HG03439 (cell line): ENCODE results near the gene SUCLA2.
"Not testable (repeated sequence)": the region's sequence is repeated elsewhere in the genome, so short reads cannot be mapped to it uniquely, and the experiment has no call there.

Source experiments
- ATAC-seq: cut with Tn5 transposase; IDR thresholded peaks from one replicate; pipeline ENCODE4 v1.9.1; 2021; ENCODE audit warnings: mild to moderate bottlenecking, moderate library complexity; ENCODE audit not compliant: unreplicated experiment

SUCLA2 gene

GRCh38 chr13:48001114-48001881, at the start of gene SUCLA2:
TSS of gene SUCLA2 (minus strand) at chr13:48001273. CDS start at chr13:48001269, 4 bp downstream.
- ATAC-seq: peak; percentile 99

GRCh38 chr13:48050550-48050949, 49.5 kb upstream of the SUCLA2 start:
- no peak for ATAC-seq

DNA sequence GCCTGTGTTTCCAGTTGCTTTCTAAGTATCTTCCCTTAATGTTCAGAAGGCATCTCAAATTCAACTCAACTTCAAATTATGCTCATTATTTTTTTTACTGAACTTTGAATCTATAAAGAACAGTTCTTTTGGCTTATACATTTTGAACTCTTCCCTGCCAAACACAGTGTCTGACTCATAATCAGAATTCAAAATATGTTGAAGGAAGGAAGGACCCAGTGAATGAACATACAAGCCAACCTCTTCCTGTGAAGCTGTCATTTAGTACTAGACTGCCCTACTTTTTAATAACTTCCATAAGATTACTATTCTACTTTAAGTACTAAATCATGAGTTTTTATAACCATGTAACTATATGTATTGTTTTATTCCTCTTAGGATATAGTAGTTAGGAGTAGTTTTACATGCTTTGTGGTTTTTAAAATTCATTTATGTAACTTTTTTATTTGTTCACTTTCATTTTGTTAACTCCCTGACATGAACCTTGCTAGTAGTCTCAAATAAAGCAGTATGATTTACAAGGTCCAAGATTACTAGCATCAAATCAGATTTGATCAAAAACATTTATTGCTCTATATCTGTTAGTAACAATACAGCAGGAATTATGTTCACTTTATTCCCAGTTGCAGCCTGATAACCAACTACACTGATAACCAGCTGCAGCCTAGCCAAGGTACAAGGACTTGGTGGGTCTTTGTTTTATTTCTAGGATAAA, 42.9 kb upstream of the SUCLA2 start:
- no peak for ATAC-seq

- ATAC-seq: no peak
Measured at GRCh38 chr13:48042894-48043293, 41.8 kb upstream of the SUCLA2 start.

DNA sequence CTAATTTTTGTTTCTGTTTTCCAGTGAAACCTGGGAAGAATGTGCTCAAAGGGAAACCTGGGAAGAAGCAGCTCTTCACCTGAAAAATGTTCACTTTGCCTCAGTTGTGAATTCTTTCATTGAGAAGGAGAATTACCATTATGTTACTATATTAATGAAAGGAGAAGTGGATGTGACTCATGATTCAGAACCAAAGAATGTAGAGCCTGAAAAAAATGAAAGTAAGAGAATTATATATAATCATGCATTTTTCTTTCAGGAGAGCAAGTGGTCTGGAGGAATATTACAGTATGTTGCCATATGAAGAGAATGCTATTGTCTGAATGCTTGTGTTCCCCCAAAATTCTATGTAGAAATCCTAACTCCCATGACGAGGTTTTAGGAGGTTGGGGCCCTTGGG, 39.8 kb upstream of the SUCLA2 start:
- ATAC-seq: no peak

DNA sequence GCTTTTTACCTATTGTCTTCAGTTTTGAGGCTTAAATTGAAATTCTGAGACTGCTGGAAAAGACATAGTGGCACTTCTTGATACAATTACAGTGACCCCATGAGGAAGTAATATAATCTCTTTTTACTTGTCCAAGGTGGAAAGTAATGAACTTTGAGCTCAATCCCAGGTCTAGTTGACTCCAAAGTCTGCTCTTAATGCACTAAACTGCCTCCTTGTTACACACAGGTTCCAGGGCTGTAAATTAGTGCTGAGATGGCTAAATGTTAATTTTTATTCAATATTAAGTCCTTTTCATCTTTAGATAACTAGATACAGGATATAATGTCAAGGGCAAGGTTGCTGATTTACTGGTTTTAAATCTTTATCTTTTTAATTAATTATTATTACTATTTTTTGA, 39.0 kb upstream of the SUCLA2 start:
- no peak for ATAC-seq

GRCh38 chr13:48038761-48039160, 37.7 kb upstream of the SUCLA2 start:
- no peak for ATAC-seq

GRCh38 chr13:48037346-48038173, 36.5 kb upstream of the SUCLA2 start, which contains the start of gene NUDT15:
TSS of gene NUDT15 (plus strand) at chr13:48037726. CDS start at chr13:48037747, 21 bp downstream.
- peak; percentile 95 for ATAC-seq

DNA sequence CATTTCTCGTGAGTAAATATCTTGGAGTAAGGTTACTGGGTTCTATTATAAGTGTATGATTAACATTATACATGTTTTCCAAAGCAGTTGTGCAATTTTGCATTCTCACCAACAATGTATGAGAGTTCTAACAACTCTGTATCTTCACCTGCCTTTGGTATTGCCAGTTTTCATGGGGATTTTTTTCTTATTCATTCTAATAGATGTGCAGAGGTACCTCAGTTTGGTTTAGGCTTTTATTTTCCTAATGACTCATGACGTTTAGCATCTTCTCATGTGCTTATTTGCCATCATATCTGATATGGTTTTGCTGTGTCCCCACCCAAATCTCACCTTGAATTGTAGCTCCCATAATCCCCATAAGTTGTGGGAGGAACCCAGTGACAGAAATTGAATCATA, 28.8 kb upstream of the SUCLA2 start:
- ATAC-seq: no peak

DNA sequence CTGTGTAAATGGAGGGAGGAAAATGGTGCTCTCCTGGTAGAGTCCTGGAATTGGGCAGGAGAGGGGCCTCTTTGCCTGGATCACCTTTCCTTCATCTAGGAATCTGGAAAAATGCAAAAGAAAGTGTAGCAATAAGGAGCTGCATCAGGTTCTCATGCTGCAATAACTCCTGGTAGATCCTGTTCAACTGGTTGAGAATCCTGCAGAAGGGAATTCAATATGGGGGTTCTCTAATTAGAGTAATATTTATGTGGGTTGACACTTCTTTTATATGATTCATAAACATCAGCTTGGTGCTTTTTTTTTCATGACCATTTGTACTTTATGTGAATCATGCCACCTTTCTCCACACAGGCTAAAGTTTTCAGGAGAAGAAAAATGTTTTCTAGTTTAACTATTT, 27.0 kb upstream of the SUCLA2 start:
- no peak for ATAC-seq

GRCh38 chr13:48019796-48020195, 18.7 kb upstream of the SUCLA2 start:
- no peak for ATAC-seq

DNA sequence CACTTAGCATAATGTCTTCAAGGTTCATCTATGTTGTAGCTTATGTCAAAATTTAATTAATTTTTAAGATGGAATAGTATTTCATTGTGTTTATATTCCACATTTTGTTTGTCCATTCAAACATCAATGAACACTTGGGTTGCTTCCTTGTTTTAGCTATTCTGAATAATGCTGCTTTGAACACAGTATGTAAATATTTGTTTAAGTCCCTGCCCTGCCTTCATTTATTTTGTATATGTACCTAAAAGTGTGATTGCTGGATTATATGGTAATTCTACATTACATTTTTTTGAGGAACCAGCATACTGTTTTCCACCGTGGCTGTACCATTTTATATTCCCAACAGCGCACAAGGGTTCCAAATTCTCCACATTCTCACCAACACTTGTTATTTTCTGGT, 17.6 kb upstream of the SUCLA2 start:
- no peak for ATAC-seq

GRCh38 chr13:48014359-48014758, 13.3 kb upstream of the SUCLA2 start:
- ATAC-seq: no peak

DNA sequence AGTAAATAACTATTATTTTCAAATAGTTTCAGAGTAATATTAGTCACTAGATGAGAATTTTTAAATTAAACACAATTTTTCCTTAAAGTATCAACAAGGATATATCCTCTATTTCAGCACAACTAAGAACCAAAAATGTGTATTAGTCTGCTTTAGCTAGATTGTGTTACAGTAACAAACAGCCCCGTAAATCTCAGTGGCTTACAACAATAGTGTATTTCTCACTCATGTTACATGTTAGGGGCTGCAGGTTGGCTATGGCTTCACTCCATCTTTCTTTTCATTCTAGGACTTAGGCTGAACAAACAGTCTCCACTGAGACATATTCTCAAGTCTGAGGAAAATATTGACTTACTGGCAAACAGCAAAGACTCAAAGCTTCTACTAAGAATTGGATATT, 11.6 kb upstream of the SUCLA2 start:
- no peak for ATAC-seq

- ATAC-seq: no peak
Measured at GRCh38 chr13:48010698-48011097, 9.6 kb upstream of the SUCLA2 start.

DNA sequence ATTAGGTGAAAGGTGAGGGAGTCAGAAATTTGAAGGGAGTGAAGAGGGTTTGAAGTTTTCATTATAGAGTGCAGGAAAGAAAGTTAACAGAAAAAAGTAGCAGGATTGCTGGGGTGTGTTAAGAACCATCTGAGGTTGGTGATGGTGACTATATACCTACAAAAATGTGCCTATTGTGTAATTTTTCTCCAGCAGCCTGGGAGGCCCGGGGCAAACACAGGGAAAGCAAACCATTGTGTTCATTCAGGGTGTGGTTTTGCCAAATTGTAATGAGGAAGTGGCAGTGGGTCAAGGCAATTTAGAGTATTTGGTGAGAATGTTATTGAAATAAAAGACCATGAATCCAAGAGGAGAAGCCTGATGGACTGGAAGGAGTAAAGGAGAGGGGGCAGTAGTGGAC, 8.2 kb upstream of the SUCLA2 start:
- ATAC-seq: no peak

GRCh38 chr13:48006396-48006795, 5.3 kb upstream of the SUCLA2 start:
- no peak for ATAC-seq

- ATAC-seq: no peak
Measured at GRCh38 chr13:48004201-48004600, 3.1 kb upstream of the SUCLA2 start.

DNA sequence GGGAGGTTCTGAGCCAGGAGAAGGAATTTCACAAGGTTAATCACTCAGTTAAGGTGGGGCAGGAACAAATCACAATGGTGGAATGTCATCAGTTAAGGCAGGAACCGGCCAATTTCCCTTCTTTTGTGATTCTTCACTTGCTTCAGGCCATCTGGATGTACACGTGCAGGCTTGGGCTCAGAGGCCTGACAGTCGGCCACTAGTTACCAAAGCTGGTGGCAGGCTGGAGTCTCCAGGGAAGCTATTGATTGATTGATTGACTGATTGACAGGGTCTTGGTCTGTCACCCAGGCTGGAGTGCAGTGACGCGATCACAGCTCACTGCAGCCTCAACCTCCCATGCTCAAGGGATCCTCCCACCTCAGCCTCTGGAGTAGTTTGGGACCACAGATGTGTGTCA, 926 bp upstream of the SUCLA2 start:
- not testable (repeated sequence) for ATAC-seq

DNA sequence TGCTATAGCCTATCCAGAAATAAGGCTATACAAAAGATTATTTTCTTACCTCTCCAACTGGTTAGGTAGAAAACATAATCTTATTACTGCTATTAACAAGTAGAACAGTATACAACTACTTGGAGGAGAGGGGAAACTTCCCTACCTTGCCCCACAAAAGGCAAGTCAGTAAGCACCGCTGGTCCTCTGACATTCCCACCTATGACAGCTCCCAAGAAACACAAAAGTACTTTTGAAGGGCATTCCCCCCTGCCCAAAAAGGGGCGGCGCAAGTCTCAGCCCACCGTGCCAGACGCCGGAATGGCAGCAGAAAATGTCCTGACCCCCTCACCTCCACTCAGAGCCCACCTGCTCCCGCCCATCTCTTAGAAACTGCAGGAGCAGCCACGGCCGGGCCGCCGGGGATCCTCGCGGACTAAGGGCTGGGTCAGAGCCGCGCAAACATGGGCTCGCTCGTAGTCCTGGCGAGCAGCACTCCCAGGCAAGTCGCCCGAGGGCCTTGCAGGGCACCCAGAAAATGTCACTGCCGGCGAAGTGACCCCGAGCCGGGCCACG, 437 bp downstream of the SUCLA2 start:
- peak; percentile 36 for ATAC-seq

- ATAC-seq: no peak
Measured at GRCh38 chr13:47999973-48000372, 1.1 kb downstream of the SUCLA2 start.
